Endothelial cell of hepatic sinusoid (primary cell): ENCODE measurements around the gene CCL23.

Experiments used
- in situ Hi-C: cut with HindIII; loops from 2 replicates; pipeline ENCODE4 v1.10.0; 2017; ENCODE audit warnings: low sequenced_read_pairs

The CCL23 gene

GRCh38 chr17:35972066-35972465, 45.7 kb downstream of the CCL23 start:
- in situ Hi-C loops, result no loop called here

GRCh38 chr17:35969558-35970380, 48.0 kb downstream of the CCL23 start:
- in situ Hi-C loops, result no loop called here

- in situ Hi-C loops, result no loop called here
These were observed 49.2 kb downstream of the CCL23 start for GRCh38 chr17:35968520-35969054.

DNA sequence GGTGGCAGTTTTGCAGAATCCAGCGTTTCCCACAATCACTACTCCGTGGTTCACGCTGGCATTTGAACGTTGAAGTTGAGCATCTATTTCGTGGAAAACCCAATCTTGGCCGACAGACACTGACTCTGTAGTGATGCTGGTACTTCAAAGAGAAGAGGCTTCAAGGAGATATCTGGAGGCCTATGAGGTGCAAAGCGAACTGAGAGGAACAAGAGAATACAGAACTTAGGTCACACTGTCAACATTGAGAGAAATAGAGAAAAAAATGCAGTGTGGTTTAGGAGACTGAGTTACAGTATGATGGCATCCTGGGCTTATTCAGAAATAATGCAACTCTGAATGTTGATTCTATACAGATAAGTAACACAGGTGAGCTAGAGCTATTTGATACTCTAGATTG, 52.5 kb downstream of the CCL23 start:
- in situ Hi-C loops, result no loop called here

- in situ Hi-C loops, result no loop called here
These were observed 54.1 kb downstream of the CCL23 start for GRCh38 chr17:35963663-35964062.
